ENCODE data around the gene ITGB7.

DNA sequence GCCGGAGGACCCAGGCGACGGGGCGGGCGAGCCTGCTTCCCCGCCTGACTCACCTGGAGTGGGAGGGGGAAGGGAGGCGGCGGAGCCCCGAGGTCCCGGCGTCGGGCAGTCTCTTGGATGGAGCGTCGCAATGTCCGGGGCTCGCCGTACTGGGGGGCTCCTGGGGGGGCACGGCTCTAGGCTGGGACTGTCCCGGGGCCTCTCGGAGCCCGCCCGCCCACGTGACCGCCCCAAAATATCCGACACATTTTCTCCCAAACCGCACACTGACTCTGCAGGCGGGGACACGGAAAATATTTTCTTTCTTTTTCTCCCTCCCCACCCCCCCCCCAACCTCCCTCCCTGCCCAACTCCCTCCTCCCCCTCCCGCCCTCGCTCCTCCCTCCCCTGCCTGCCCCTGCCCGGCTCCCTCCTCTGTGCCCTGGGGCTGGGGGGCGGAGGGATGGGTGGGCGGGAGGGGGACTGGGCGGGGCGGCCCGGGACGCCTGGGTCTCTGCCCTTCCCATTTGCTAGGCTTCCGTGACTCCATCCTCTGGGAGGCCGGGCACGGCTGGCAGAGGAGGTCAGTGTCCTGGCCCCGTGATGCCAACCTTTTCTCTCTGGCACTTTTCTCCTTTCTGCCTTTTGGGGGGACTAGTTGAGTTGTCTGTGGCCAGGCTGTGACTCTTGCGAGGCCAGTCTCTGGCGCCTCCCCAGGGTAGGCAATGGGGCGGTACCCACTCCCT is 25.0 kb upstream of the ITGB7 start, which contains the start of gene RARG:
- TF ChIP-seq, protein P1, sequence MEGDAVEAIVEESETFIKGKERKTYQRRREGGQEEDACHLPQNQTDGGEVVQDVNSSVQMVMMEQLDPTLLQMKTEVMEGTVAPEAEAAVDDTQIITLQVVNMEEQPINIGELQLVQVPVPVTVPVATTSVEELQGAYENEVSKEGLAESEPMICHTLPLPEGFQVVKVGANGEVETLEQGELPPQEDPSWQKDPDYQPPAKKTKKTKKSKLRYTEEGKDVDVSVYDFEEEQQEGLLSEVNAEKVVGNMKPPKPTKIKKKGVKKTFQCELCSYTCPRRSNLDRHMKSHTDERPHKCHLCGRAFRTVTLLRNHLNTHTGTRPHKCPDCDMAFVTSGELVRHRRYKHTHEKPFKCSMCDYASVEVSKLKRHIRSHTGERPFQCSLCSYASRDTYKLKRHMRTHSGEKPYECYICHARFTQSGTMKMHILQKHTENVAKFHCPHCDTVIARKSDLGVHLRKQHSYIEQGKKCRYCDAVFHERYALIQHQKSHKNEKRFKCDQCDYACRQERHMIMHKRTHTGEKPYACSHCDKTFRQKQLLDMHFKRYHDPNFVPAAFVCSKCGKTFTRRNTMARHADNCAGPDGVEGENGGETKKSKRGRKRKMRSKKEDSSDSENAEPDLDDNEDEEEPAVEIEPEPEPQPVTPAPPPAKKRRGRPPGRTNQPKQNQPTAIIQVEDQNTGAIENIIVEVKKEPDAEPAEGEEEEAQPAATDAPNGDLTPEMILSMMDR (IDR thresholded peaks at IDR 0.05; ENCODE audit: extremely low read depth in 1 of 2, insufficient read depth in 1 of 2, low read depth in 1 of 2, low read length in 2 of 2), result no peak
- TF ChIP-seq POLR2AphosphoS5 (IDR thresholded peaks at IDR 0.05; ENCODE audit: insufficient read depth, low read depth, low read length), result no peak
- TF ChIP-seq POLR2A (IDR thresholded peaks at IDR 0.05; ENCODE audit: low read depth, low read length), result no peak
- TF ChIP-seq EZH2 (IDR thresholded peaks at IDR 0.05; ENCODE audit: borderline replicate concordance, low read depth, low read length, severe bottlenecking), result peak; percentile 10
- no peak for TF ChIP-seq GATA2 (IDR thresholded peaks at IDR 0.05; ENCODE audit: insufficient read depth, insufficient read length, low read depth, low read length)
- TF ChIP-seq, protein P2, sequence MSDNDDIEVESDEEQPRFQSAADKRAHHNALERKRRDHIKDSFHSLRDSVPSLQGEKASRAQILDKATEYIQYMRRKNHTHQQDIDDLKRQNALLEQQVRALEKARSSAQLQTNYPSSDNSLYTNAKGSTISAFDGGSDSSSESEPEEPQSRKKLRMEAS (IDR thresholded peaks at IDR 0.05; ENCODE audit: insufficient read depth, insufficient read length), result no peak
- TF ChIP-seq JUN (IDR thresholded peaks at IDR 0.05; ENCODE audit: borderline replicate concordance, insufficient read depth, insufficient read length, low read depth), result no peak

All from endothelial cell of umbilical vein (primary cell).